Activated CD8-positive, alpha-beta memory T cell treated with anti-CD3 and anti-CD28 coated beads, Interleukin-2, amount 10 ng/mL, durations not matched to agents 7 days and 5 days (primary cell): ENCODE results near the gene KLK13. TPM values are rescaled to one million over a fixed set of nuclear protein-coding genes. Genes with fewer than 3 reads are reported as not detected.

ENCODE experiments used
- ATAC-seq: fragments of 150-1000 bp; cut with Tn5 transposase; one replicate; pipeline ENCODE4 v1.10.0; 2021; ENCODE audit warnings: moderate library complexity
- CTCF ChIA-PET: fragments of 350-600 bp; sonication (Branson Sonifier 250); formaldehyde crosslinking; loops from one replicate; lab custom pipeline; 2021; ENCODE audit warnings: antibody characterized with exemption; lab: Charles Lee
- DNase-seq: peaks from one replicate; pipeline ENCODE4 v3.0.0-alpha.2; 2020
- H3K27ac Mint-ChIP-seq: one replicate; pipeline ENCODE4 v1.8.0; 2021; ENCODE audit warnings: mild to moderate bottlenecking, mixed read lengths
- H3K27me3 Mint-ChIP-seq: one replicate; pipeline ENCODE4 v1.8.0; 2021; ENCODE audit warnings: mixed read lengths
- H3K36me3 Mint-ChIP-seq: one replicate; pipeline ENCODE4 v1.8.0; 2021; ENCODE audit warnings: mild to moderate bottlenecking, mixed read lengths
- H3K4me1 Mint-ChIP-seq: one replicate; pipeline ENCODE4 v1.8.0; 2021; ENCODE audit warnings: mixed read lengths
- H3K4me3 Mint-ChIP-seq: one replicate; pipeline ENCODE4 v1.8.0; 2021; ENCODE audit warnings: mild to moderate bottlenecking, moderate library complexity, mixed read lengths
- H3K9me3 Mint-ChIP-seq: one replicate; pipeline ENCODE4 v1.8.0; 2022; ENCODE audit warnings: low read depth, mixed read lengths
- total RNA-seq, 2 experiments: library from RNA; stranded (reverse); gene quantifications; one replicate each; pipeline ENCODE4 v1.2.3, GENCODE V29; 2021

KLK13 gene
- total RNA-seq, 2 experiments from 2014 or later, result not detected

- Mint-ChIP-seq H3K4me3 (no peak overlapping the region), H3K27ac (no peak overlapping the region), H3K4me1 (peaks cover 21% of the 10 kb centered on the region), H3K36me3 (peaks cover 16% of the 10 kb centered on the region), H3K9me3 (no peaks in the 10 kb centered on the region), H3K27me3 (no peaks in the 10 kb centered on the region)
- ATAC-seq, result peak; percentile 71
- CTCF ChIA-PET, result no interaction called here
- peak; percentile 50 for DNase-seq
Observed at GRCh38 chr19:51098365-51099046, 33.6 kb upstream of the KLK13 start.

- DNase-seq, result no peak
- peaks cover 12% of the 10 kb centered on the region for H3K36me3 Mint-ChIP-seq
- no peak for ATAC-seq
- no peaks in the 10 kb centered on the region for H3K9me3 Mint-ChIP-seq
- H3K4me3 Mint-ChIP-seq, result no peak overlapping the region
- peaks cover 19% of the 10 kb centered on the region for H3K4me1 Mint-ChIP-seq
- no peak overlapping the region for H3K27ac Mint-ChIP-seq
- CTCF ChIA-PET, result interaction anchor here (1.8 to 4.2 kb wide), 2 partner anchors 80 to 176 kb away, joined by 6 to 19 read pairs; partner anchors contain the start of gene KLK10
- no peaks in the 10 kb centered on the region for H3K27me3 Mint-ChIP-seq
Observed at GRCh38 chr19:51097796-51098195, 32.9 kb upstream of the KLK13 start.

GRCh38 chr19:51097166-51097738 is 32.4 kb upstream of the KLK13 start:
- H3K27ac Mint-ChIP-seq, result peak overlapping the region; percentile 10
- H3K9me3 Mint-ChIP-seq, result no peaks in the 10 kb centered on the region
- no peak overlapping the region for H3K4me3 Mint-ChIP-seq
- ATAC-seq (peak; percentile 72), DNase-seq (peak; percentile 78)
- no peaks in the 10 kb centered on the region for H3K27me3 Mint-ChIP-seq
- peaks cover 15% of the 10 kb centered on the region for H3K4me1 Mint-ChIP-seq
- CTCF ChIA-PET, result interaction anchor here (1.2 to 4.2 kb wide), 4 partner anchors 76 to 175 kb away, joined by 4 to 19 read pairs (median 10); partner anchors contain the start of gene KLK10
- H3K36me3 Mint-ChIP-seq, result peaks cover 7% of the 10 kb centered on the region

- CTCF ChIA-PET, result interaction anchor here (1.0 to 4.2 kb wide), 5 partner anchors 17 to 175 kb away, joined by 4 to 19 read pairs (median 6); partner anchors contain the start of gene KLK10
- DNase-seq (no peak), ATAC-seq (no peak)
- Mint-ChIP-seq H3K4me1 (peaks cover 15% of the 10 kb centered on the region), H3K27ac (peak overlapping the region; percentile 33), H3K9me3 (no peaks in the 10 kb centered on the region), H3K27me3 (no peaks in the 10 kb centered on the region), H3K36me3 (peaks cover 6% of the 10 kb centered on the region), H3K4me3 (no peak overlapping the region)
Observed at GRCh38 chr19:51096473-51097165, 31.7 kb upstream of the KLK13 start.

- ATAC-seq, result no peak
Observed at GRCh38 chr19:51094696-51095279, 29.9 kb upstream of the KLK13 start.

GRCh38 chr19:51093510-51094345 is 28.8 kb upstream of the KLK13 start:
- Mint-ChIP-seq H3K4me3 (no peak overlapping the region), H3K27me3 (no peaks in the 10 kb centered on the region), H3K9me3 (no peaks in the 10 kb centered on the region), H3K36me3 (peaks cover 6% of the 10 kb centered on the region), H3K4me1 (peaks cover 11% of the 10 kb centered on the region), H3K27ac (no peak overlapping the region)
- CTCF ChIA-PET, result interaction anchor here (1.1 to 4.2 kb wide), 3 partner anchors 11 to 172 kb away, joined by 3 to 19 read pairs (median 4); partner anchors contain the start of gene KLK10
- DNase-seq (no peak), ATAC-seq (no peak)

More at GRCh38 chr19:51094696-51095279, 29.9 kb upstream of the KLK13 start:
- Mint-ChIP-seq H3K9me3 (no peaks in the 10 kb centered on the region), H3K27ac (no peak overlapping the region), H3K4me1 (peaks cover 14% of the 10 kb centered on the region), H3K27me3 (no peaks in the 10 kb centered on the region), H3K36me3 (peaks cover 6% of the 10 kb centered on the region), H3K4me3 (no peak overlapping the region)
- no peak for DNase-seq
- CTCF ChIA-PET, result interaction anchor here (0.6 to 4.2 kb wide), 10 partner anchors 10 to 538 kb away, joined by 3 to 19 read pairs (median 3); partner anchors contain the start of gene KLK10

GRCh38 chr19:51093101-51093500 is 28.2 kb upstream of the KLK13 start:
- Mint-ChIP-seq H3K4me3 (no peak overlapping the region), H3K4me1 (peaks cover 11% of the 10 kb centered on the region), H3K36me3 (peaks cover 4% of the 10 kb centered on the region), H3K27me3 (no peaks in the 10 kb centered on the region), H3K9me3 (no peaks in the 10 kb centered on the region), H3K27ac (no peak overlapping the region)
- DNase-seq, result no peak
- no peak for ATAC-seq
- CTCF ChIA-PET, result no interaction called here

- Mint-ChIP-seq H3K36me3 (no peaks in the 10 kb centered on the region), H3K4me3 (no peak overlapping the region), H3K9me3 (no peaks in the 10 kb centered on the region), H3K27ac (no peak overlapping the region), H3K4me1 (peaks cover 7% of the 10 kb centered on the region), H3K27me3 (no peaks in the 10 kb centered on the region)
- DNase-seq (no peak), ATAC-seq (no peak)
- CTCF ChIA-PET, result no interaction called here
Observed at GRCh38 chr19:51091895-51092873, 27.3 kb upstream of the KLK13 start.

- no peaks in the 10 kb centered on the region for H3K27me3 Mint-ChIP-seq
- no peaks in the 10 kb centered on the region for H3K36me3 Mint-ChIP-seq
- no peak overlapping the region for H3K4me3 Mint-ChIP-seq
- H3K27ac Mint-ChIP-seq, result no peak overlapping the region
- CTCF ChIA-PET, result no interaction called here
- H3K9me3 Mint-ChIP-seq, result no peaks in the 10 kb centered on the region
- ATAC-seq (no peak), DNase-seq (no peak)
- no peaks in the 10 kb centered on the region for H3K4me1 Mint-ChIP-seq
Observed at GRCh38 chr19:51091126-51091525, 26.2 kb upstream of the KLK13 start.

- H3K36me3 Mint-ChIP-seq, result no peaks in the 10 kb centered on the region
- DNase-seq (no peak), ATAC-seq (no peak)
- H3K27ac Mint-ChIP-seq, result no peak overlapping the region
- H3K4me1 Mint-ChIP-seq, result no peaks in the 10 kb centered on the region
- H3K4me3 Mint-ChIP-seq, result no peak overlapping the region
- H3K9me3 Mint-ChIP-seq, result no peaks in the 10 kb centered on the region
- CTCF ChIA-PET, result no interaction called here
- H3K27me3 Mint-ChIP-seq, result no peaks in the 10 kb centered on the region
Observed at GRCh38 chr19:51090471-51090870, 25.6 kb upstream of the KLK13 start.

- Mint-ChIP-seq H3K4me3 (no peak overlapping the region), H3K27ac (no peak overlapping the region), H3K36me3 (no peaks in the 10 kb centered on the region), H3K27me3 (no peaks in the 10 kb centered on the region), H3K4me1 (no peaks in the 10 kb centered on the region), H3K9me3 (no peaks in the 10 kb centered on the region)
- DNase-seq (no peak), ATAC-seq (no peak)
- CTCF ChIA-PET, result no interaction called here
Observed at GRCh38 chr19:51089786-51090185, 24.9 kb upstream of the KLK13 start.
